ENCODE data around the gene NECTIN4. TPM values are rescaled to one million over a fixed set of nuclear protein-coding genes. Genes with fewer than 3 reads are reported as not detected.

NECTIN4 gene
- total and polyA plus RNA-seq, 2 experiments from 2014 or later = 0.16 TPM; not detected in 1

GRCh38 chr1:161021970-161022353 lies 67.4 kb downstream of the NECTIN4 start (continued):
- no peak for TF ChIP-seq CTCF (conservative IDR thresholded peaks at IDR 0.05; ENCODE audit: low read depth in 2 of 2)

- Histone ChIP-seq H2AFZ (no peak overlapping the region), H3K9me2 (ENCODE audit: insufficient read depth) (no peaks in the 10 kb centered on the region), H3F3A (replicated peaks; ENCODE audit: low read depth) (peaks cover 13% of the 10 kb centered on the region), H3K27ac (ENCODE audit: low read depth) (peak overlapping the region; percentile 84), H3K4me1 (ENCODE audit: insufficient read depth) (peaks cover 30% of the 10 kb centered on the region), H3K27me3 (ENCODE audit: insufficient read depth) (no peaks in the 10 kb centered on the region), H4K20me1 (replicated peaks; ENCODE audit: insufficient read depth) (peaks cover 29% of the 10 kb centered on the region), H3K4me3 (peak overlapping the region; percentile 99), H3K36me3 (ENCODE audit: insufficient read depth) (no peaks in the 10 kb centered on the region), H3K79me2 (replicated peaks; ENCODE audit: insufficient read depth) (peaks cover 44% of the 10 kb centered on the region), H3K4me2 (peak overlapping the region; percentile 69)
- peak; percentile 95 for ATAC-seq
- DNase-seq (ENCODE audit: low spot score) = peak; percentile 99
- Mint-ChIP-seq H3K9me3 (no peaks in the 10 kb centered on the region; the same call in 2 of the 3 replicates), H3K27ac (peak overlapping the region; percentile 100), H3K36me3 (ENCODE audit: low read depth) (peaks cover 15% of the 10 kb centered on the region), H3K4me1 (peaks cover 47% of the 10 kb centered on the region), H3K27me3 (ENCODE audit: insufficient read depth, low read depth, poor library complexity) (peaks cover 11% of the 10 kb centered on the region), H3K4me3 (peak overlapping the region; percentile 89)
- TF ChIP-seq CREB1 (CRISPR knock-in tag; IDR thresholded peaks at IDR 0.05; ENCODE audit: low read depth) = peak; percentile 91
- no peak for TF ChIP-seq JUNB (IDR thresholded peaks at IDR 0.05; ENCODE audit: unreplicated experiment)
- TF ChIP-seq POLR2AphosphoS5 (IDR thresholded peaks at IDR 0.05; ENCODE audit: low read depth) = peak; percentile 93
These were observed 68.0 kb downstream of the NECTIN4 start for GRCh38 chr1:161021165-161021969.

Small RNA genes lying within 50 kb of the gene (small RNA-seq; reads per million reads assigned to genes)
- gene AL591806.2 (ENCODE audit: low replicate concordance) = not detected

Other genes starting within 250 kb of the NECTIN4 start
- not detected in 2 replicates for gene CD244, start 226.7 kb downstream of the NECTIN4 start, total RNA-seq (2014; rRNA removed; shearing (Covaris generic))
- not detected in 2 replicates for gene CD244, start 226.7 kb downstream of the NECTIN4 start, polyA plus RNA-seq (2016; fragmentation: Nextera tagmentation; extraction: Ambion mirVana)
- gene ITLN1, start 204.4 kb downstream of the NECTIN4 start, total RNA-seq (2014; rRNA removed; shearing (Covaris generic)) = not detected in 2 replicates
- not detected in 2 replicates for gene ITLN1, start 204.4 kb downstream of the NECTIN4 start, polyA plus RNA-seq (2016; fragmentation: Nextera tagmentation; extraction: Ambion mirVana)
- 7.0 and 12.8 TPM in 2 replicates for gene ITLN2, start 134.7 kb downstream of the NECTIN4 start, total RNA-seq (2014; rRNA removed; shearing (Covaris generic))
- gene ITLN2, start 134.7 kb downstream of the NECTIN4 start, polyA plus RNA-seq (2016; fragmentation: Nextera tagmentation; extraction: Ambion mirVana) = 7.2 and 8.0 TPM in 2 replicates
- 169 and 194 TPM in 2 replicates for gene F11R, start 68.4 kb downstream of the NECTIN4 start, total RNA-seq (2014; rRNA removed; shearing (Covaris generic))
- 51.0 and 51.8 TPM in 2 replicates for gene F11R, start 68.4 kb downstream of the NECTIN4 start, polyA plus RNA-seq (2016; fragmentation: Nextera tagmentation; extraction: Ambion mirVana)
- 94.9 and 102 TPM in 2 replicates for gene TSTD1, start 50.6 kb downstream of the NECTIN4 start, total RNA-seq (2014; rRNA removed; shearing (Covaris generic))
- gene TSTD1, start 50.6 kb downstream of the NECTIN4 start, polyA plus RNA-seq (2016; fragmentation: Nextera tagmentation; extraction: Ambion mirVana) = 244 and 257 TPM in 2 replicates
- 71.7 and 74.8 TPM in 2 replicates for gene USF1, start 43.6 kb downstream of the NECTIN4 start, total RNA-seq (2014; rRNA removed; shearing (Covaris generic))
- 23.6 and 23.8 TPM in 2 replicates for gene USF1, start 43.6 kb downstream of the NECTIN4 start, polyA plus RNA-seq (2016; fragmentation: Nextera tagmentation; extraction: Ambion mirVana)
- 0.19 TPM in 1 of 2 replicates, not detected in the other for gene ARHGAP30, start 19.7 kb downstream of the NECTIN4 start, total RNA-seq (2014; rRNA removed; shearing (Covaris generic))
- gene ARHGAP30, start 19.7 kb downstream of the NECTIN4 start, polyA plus RNA-seq (2016; fragmentation: Nextera tagmentation; extraction: Ambion mirVana) = 0.45 and 1.0 TPM in 2 replicates
- gene KLHDC9, start 8.8 kb upstream of the NECTIN4 start, total RNA-seq (2014; rRNA removed; shearing (Covaris generic)) = 5.6 and 6.3 TPM in 2 replicates
- 6.6 and 7.2 TPM in 2 replicates for gene KLHDC9, start 8.8 kb upstream of the NECTIN4 start, polyA plus RNA-seq (2016; fragmentation: Nextera tagmentation; extraction: Ambion mirVana)
- 19.7 and 45.6 TPM in 2 replicates for gene PFDN2, start 28.5 kb upstream of the NECTIN4 start, total RNA-seq (2014; rRNA removed; shearing (Covaris generic))
- 352 and 395 TPM in 2 replicates for gene PFDN2, start 28.5 kb upstream of the NECTIN4 start, polyA plus RNA-seq (2016; fragmentation: Nextera tagmentation; extraction: Ambion mirVana)
- gene NIT1, start 28.5 kb upstream of the NECTIN4 start, total RNA-seq (2014; rRNA removed; shearing (Covaris generic)) = 29.7 and 35.9 TPM in 2 replicates
- 38.0 and 43.0 TPM in 2 replicates for gene NIT1, start 28.5 kb upstream of the NECTIN4 start, polyA plus RNA-seq (2016; fragmentation: Nextera tagmentation; extraction: Ambion mirVana)
- gene DEDD, start 43.1 kb upstream of the NECTIN4 start, total RNA-seq (2014; rRNA removed; shearing (Covaris generic)) = 30.2 and 35.3 TPM in 2 replicates
- gene DEDD, start 43.1 kb upstream of the NECTIN4 start, polyA plus RNA-seq (2016; fragmentation: Nextera tagmentation; extraction: Ambion mirVana) = 20.7 and 22.8 TPM in 2 replicates
- 41.4 and 57.5 TPM in 2 replicates for gene UFC1, start 64.4 kb upstream of the NECTIN4 start, total RNA-seq (2014; rRNA removed; shearing (Covaris generic))
- gene UFC1, start 64.4 kb upstream of the NECTIN4 start, polyA plus RNA-seq (2016; fragmentation: Nextera tagmentation; extraction: Ambion mirVana) = 74.5 and 77.0 TPM in 2 replicates
- gene USP21, start 69.9 kb upstream of the NECTIN4 start, total RNA-seq (2014; rRNA removed; shearing (Covaris generic)) = 17.0 and 25.6 TPM in 2 replicates
- 17.9 and 20.0 TPM in 2 replicates for gene USP21, start 69.9 kb upstream of the NECTIN4 start, polyA plus RNA-seq (2016; fragmentation: Nextera tagmentation; extraction: Ambion mirVana)
- 24.7 and 26.5 TPM in 2 replicates for gene PPOX, start 76.9 kb upstream of the NECTIN4 start, total RNA-seq (2014; rRNA removed; shearing (Covaris generic))
- gene PPOX, start 76.9 kb upstream of the NECTIN4 start, polyA plus RNA-seq (2016; fragmentation: Nextera tagmentation; extraction: Ambion mirVana) = 39.6 and 46.2 TPM in 2 replicates
- gene B4GALT3, start 87.9 kb upstream of the NECTIN4 start, total RNA-seq (2014; rRNA removed; shearing (Covaris generic)) = 32.4 and 35.8 TPM in 2 replicates
- 23.3 and 24.2 TPM in 2 replicates for gene B4GALT3, start 87.9 kb upstream of the NECTIN4 start, polyA plus RNA-seq (2016; fragmentation: Nextera tagmentation; extraction: Ambion mirVana)
- gene ADAMTS4, start 109.5 kb upstream of the NECTIN4 start, total RNA-seq (2014; rRNA removed; shearing (Covaris generic)) = 4.7 and 5.2 TPM in 2 replicates
- gene ADAMTS4, start 109.5 kb upstream of the NECTIN4 start, polyA plus RNA-seq (2016; fragmentation: Nextera tagmentation; extraction: Ambion mirVana) = 1.3 and 1.7 TPM in 2 replicates
- 94.7 and 131 TPM in 2 replicates for gene NDUFS2, start 112.8 kb upstream of the NECTIN4 start, total RNA-seq (2014; rRNA removed; shearing (Covaris generic))
- gene NDUFS2, start 112.8 kb upstream of the NECTIN4 start, polyA plus RNA-seq (2016; fragmentation: Nextera tagmentation; extraction: Ambion mirVana) = 54.0 and 56.7 TPM in 2 replicates
- 0.74 TPM in 1 of 2 replicates, not detected in the other for gene FCER1G, start 125.7 kb upstream of the NECTIN4 start, total RNA-seq (2014; rRNA removed; shearing (Covaris generic))
- gene FCER1G, start 125.7 kb upstream of the NECTIN4 start, polyA plus RNA-seq (2016; fragmentation: Nextera tagmentation; extraction: Ambion mirVana) = 0.57 and 1.1 TPM in 2 replicates
- gene APOA2, start 134.1 kb upstream of the NECTIN4 start, total RNA-seq (2014; rRNA removed; shearing (Covaris generic)) = not detected in 2 replicates
- 2.7 TPM in 1 of 2 replicates, not detected in the other for gene APOA2, start 134.1 kb upstream of the NECTIN4 start, polyA plus RNA-seq (2016; fragmentation: Nextera tagmentation; extraction: Ambion mirVana)
- 12.9 and 22.3 TPM in 2 replicates for gene TOMM40L, start 136.5 kb upstream of the NECTIN4 start, total RNA-seq (2014; rRNA removed; shearing (Covaris generic))
- 5.9 and 6.8 TPM in 2 replicates for gene TOMM40L, start 136.5 kb upstream of the NECTIN4 start, polyA plus RNA-seq (2016; fragmentation: Nextera tagmentation; extraction: Ambion mirVana)
- gene NR1I3, start 148.6 kb upstream of the NECTIN4 start, total RNA-seq (2014; rRNA removed; shearing (Covaris generic)) = not detected in 2 replicates
- 0.40 and 0.50 TPM in 2 replicates for gene NR1I3, start 148.6 kb upstream of the NECTIN4 start, polyA plus RNA-seq (2016; fragmentation: Nextera tagmentation; extraction: Ambion mirVana)
- 1.4 and 3.8 TPM in 2 replicates for gene PCP4L1, start 169.2 kb upstream of the NECTIN4 start, total RNA-seq (2014; rRNA removed; shearing (Covaris generic))
- 1.7 and 2.2 TPM in 2 replicates for gene PCP4L1, start 169.2 kb upstream of the NECTIN4 start, polyA plus RNA-seq (2016; fragmentation: Nextera tagmentation; extraction: Ambion mirVana)
- gene MPZ, start 220.4 kb upstream of the NECTIN4 start, total RNA-seq (2014; rRNA removed; shearing (Covaris generic)) = 1.6 and 1.9 TPM in 2 replicates
- gene MPZ, start 220.4 kb upstream of the NECTIN4 start, polyA plus RNA-seq (2016; fragmentation: Nextera tagmentation; extraction: Ambion mirVana) = 2.2 and 4.0 TPM in 2 replicates
- gene SDHC, start 224.8 kb upstream of the NECTIN4 start, total RNA-seq (2014; rRNA removed; shearing (Covaris generic)) = 84.4 and 126 TPM in 2 replicates
- gene SDHC, start 224.8 kb upstream of the NECTIN4 start, polyA plus RNA-seq (2016; fragmentation: Nextera tagmentation; extraction: Ambion mirVana) = 107 and 141 TPM in 2 replicates

Data from GM23338 (cell line).